Measurements from ENCODE around the gene PASD1.

Gene PASD1

DNA sequence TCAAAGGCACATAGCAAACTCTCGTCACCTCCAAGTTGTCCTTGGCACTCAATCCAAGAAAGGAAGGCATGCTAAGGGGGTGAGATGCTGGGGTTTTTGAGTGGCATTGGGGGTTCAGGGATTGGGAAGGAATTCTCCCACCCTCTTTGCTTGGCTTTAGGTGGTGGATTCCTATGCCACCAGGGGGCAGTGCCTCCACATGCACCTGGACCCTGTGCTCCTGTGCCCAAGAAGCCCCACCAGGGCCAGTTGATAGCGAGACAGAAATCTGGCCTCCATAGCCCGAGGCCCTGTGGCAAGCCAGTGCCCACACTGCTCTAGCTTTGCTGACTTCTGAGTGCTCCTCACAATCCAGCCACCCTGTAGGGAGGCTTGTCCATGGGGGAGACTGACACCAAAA, 150.4 kb downstream of the PASD1 start:
- peak; percentile 13 for DNase-seq (ENCODE audit: low spot score)
- TF ChIP-seq, protein P1, sequence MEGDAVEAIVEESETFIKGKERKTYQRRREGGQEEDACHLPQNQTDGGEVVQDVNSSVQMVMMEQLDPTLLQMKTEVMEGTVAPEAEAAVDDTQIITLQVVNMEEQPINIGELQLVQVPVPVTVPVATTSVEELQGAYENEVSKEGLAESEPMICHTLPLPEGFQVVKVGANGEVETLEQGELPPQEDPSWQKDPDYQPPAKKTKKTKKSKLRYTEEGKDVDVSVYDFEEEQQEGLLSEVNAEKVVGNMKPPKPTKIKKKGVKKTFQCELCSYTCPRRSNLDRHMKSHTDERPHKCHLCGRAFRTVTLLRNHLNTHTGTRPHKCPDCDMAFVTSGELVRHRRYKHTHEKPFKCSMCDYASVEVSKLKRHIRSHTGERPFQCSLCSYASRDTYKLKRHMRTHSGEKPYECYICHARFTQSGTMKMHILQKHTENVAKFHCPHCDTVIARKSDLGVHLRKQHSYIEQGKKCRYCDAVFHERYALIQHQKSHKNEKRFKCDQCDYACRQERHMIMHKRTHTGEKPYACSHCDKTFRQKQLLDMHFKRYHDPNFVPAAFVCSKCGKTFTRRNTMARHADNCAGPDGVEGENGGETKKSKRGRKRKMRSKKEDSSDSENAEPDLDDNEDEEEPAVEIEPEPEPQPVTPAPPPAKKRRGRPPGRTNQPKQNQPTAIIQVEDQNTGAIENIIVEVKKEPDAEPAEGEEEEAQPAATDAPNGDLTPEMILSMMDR (IDR thresholded peaks at IDR 0.05; ENCODE audit: extremely low read depth, missing control alignments): peak; percentile 10

DNA sequence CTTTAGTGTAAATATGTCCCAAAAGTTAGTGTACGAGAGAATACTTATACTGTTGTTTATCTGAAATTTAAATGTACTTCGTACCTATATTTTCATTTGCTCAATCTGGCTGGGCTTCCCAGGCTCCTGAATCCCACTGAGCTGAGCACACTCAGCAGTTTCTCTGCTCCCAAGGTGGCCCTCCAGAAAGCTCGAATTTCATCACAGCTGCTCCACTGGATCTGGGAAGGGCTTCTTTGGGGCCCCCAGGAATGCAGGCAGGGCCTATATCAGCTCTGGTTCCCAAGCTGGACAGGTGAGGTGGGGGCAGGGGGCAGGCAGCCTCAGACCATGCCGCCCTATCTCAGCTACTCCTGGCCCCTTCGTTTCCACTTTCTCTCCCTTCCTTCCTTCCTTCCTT, 150.9 kb downstream of the PASD1 start:
- TF ChIP-seq, protein P1 (IDR thresholded peaks at IDR 0.05; ENCODE audit: extremely low read depth, missing control alignments): no peak
- DNase-seq (ENCODE audit: low spot score): no peak

GRCh38 chrX:151715752-151716151, 152.3 kb downstream of the PASD1 start, which contains the start of gene FATE1:
Gene FATE1, plus strand, starts transcription at chrX:151716035. Its CDS starts 85 bp downstream, at chrX:151716120.
- DNase-seq (ENCODE audit: low spot score): no peak
- TF ChIP-seq, protein P1 (IDR thresholded peaks at IDR 0.05; ENCODE audit: extremely low read depth, missing control alignments): no peak

- DNase-seq (ENCODE audit: low spot score): no peak
- TF ChIP-seq, protein P1 (IDR thresholded peaks at IDR 0.05; ENCODE audit: extremely low read depth, missing control alignments): peak; percentile 18
Measured at GRCh38 chrX:151722241-151722846, 158.9 kb downstream of the PASD1 start.

DNA sequence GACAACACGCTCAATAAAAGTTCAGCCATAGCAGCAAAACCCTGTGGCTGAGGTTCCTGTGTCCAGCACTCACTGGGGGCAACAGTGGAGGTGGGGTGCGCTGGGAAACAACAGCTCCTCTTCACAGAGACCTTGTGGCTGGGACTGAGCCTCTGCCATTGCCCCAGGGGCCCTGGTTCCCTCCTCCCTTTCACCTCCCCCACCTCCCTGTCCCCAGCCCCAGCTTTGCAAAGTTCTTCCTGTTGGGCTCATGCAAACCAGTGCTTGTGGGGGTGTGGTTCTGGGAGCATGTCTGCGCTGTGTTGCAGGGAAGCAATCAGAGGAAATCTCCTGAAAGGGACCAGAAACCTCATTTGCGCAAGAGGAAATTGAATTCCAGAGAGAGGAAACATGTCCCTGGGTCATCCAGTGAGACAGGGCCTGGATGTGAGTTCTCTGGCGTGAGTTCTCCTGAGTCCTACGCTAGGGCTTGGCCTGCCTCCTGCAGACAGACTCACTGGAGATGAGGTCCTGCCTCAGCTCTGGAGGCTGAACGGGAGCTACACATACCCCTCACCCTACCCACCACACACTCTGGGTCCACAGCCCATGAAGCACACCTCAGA, 159.8 kb downstream of the PASD1 start:
- no peak for DNase-seq (ENCODE audit: low spot score)
- TF ChIP-seq, protein P1 (IDR thresholded peaks at IDR 0.05; ENCODE audit: extremely low read depth, missing control alignments): no peak

- no peak for DNase-seq (ENCODE audit: low spot score)
- TF ChIP-seq, protein P1 (IDR thresholded peaks at IDR 0.05; ENCODE audit: extremely low read depth, missing control alignments): no peak
Measured at GRCh38 chrX:151724563-151725337, 161.3 kb downstream of the PASD1 start.

- TF ChIP-seq, protein P1 (IDR thresholded peaks at IDR 0.05; ENCODE audit: extremely low read depth, missing control alignments): no peak
- no peak for DNase-seq (ENCODE audit: low spot score)
Measured at GRCh38 chrX:151725338-151725614, 161.8 kb downstream of the PASD1 start.

All from GM20000 (cell line).